CD4-positive, CD25-positive, alpha-beta regulatory T cell (primary cell): ENCODE data around the gene ACSF3. TPM values are rescaled to one million over a fixed set of nuclear protein-coding genes. Genes with fewer than 3 reads are reported as not detected.

Source experiments
- ATAC-seq, 2 donors: fragments of 150-1000 bp; cut with Tn5 transposase; one replicate each; pipeline ENCODE4 v1.10.0; 2021; ENCODE audit warnings: low read depth in 2 of 2, moderate number of reproducible peaks in 2 of 2, moderate library complexity in 1 of 2
- DNase-seq, 3 donors: peaks; one replicate each; pipeline versions ENCODE4 v3.0.0 to v3.0.0-alpha.2; 2012 to 2022; ENCODE audit warnings: mixed read lengths in 1 of 3
- H3K27ac ChIP-seq: one replicate; pipeline ENCODE4 v1.7.0; 2013; ENCODE audit warnings: mild to moderate bottlenecking, low read length; ENCODE audit not compliant: insufficient read depth, poor library complexity, severe bottlenecking
- H3K27me3 ChIP-seq: one replicate; pipeline ENCODE4 v1.7.0; 2013; ENCODE audit warnings: low read length; ENCODE audit not compliant: control insufficient read depth, insufficient read depth
- H3K36me3 ChIP-seq: one replicate; pipeline ENCODE4 v1.7.0; 2013; ENCODE audit warnings: mild to moderate bottlenecking, low read length, moderate library complexity; ENCODE audit not compliant: control insufficient read depth, insufficient read depth
- H3K4me1 ChIP-seq: 2 replicates; pipeline ENCODE4 v1.7.0; 2013; ENCODE audit warnings: mild to moderate bottlenecking, low read length; ENCODE audit not compliant: insufficient read depth, control insufficient read depth, poor library complexity, severe bottlenecking
- H3K4me3 ChIP-seq: one replicate; pipeline ENCODE4 v1.7.0; 2013; ENCODE audit warnings: low read depth, mild to moderate bottlenecking, low read length, moderate library complexity
- H3K9me3 ChIP-seq, 2 experiments: 1 replicate in 1 of 2; 2 replicates in 1 of 2; pipeline ENCODE4 v1.7.0; 2013; ENCODE audit warnings: low read length in 2 of 2, mild to moderate bottlenecking in 1 of 2, moderate library complexity in 1 of 2; ENCODE audit not compliant: control insufficient read depth in 2 of 2
- H3K27ac Mint-ChIP-seq, 3 donors: one replicate each; pipeline ENCODE4 v1.8.0; 2020 to 2022; ENCODE audit warnings: mild to moderate bottlenecking in 3 of 3, mixed read lengths in 3 of 3, moderate library complexity in 2 of 3
- H3K27me3 Mint-ChIP-seq: one replicate; pipeline ENCODE4 v1.8.0; 2022; ENCODE audit warnings: mild to moderate bottlenecking, mixed read lengths
- H3K36me3 Mint-ChIP-seq: one replicate; pipeline ENCODE4 v1.8.0; 2020; ENCODE audit warnings: mixed read lengths
- H3K4me1 Mint-ChIP-seq, 4 donors: one replicate each; pipeline ENCODE4 v1.8.0; 2020 to 2022; ENCODE audit warnings: mixed read lengths in 4 of 4, mild to moderate bottlenecking in 1 of 4
- H3K4me3 Mint-ChIP-seq, 4 donors: one replicate each; pipeline ENCODE4 v1.8.0; 2020 to 2022; ENCODE audit warnings: mild to moderate bottlenecking in 4 of 4, mixed read lengths in 4 of 4, moderate library complexity in 3 of 4
- H3K9me3 Mint-ChIP-seq, 7 donors: one replicate each; pipeline ENCODE4 v1.8.0; 2020 to 2022; ENCODE audit warnings: mixed read lengths in 7 of 7, mild to moderate bottlenecking in 3 of 7, moderate library complexity in 2 of 7
- polyA plus RNA-seq, 4 donors: library from polyadenylated mRNA; unstranded; fragments of 300-500 nt; fragmentation: Illumina TruSeq; gene quantifications; one replicate each; pipeline ENCODE4 v1.2.3, GENCODE V29; 2021
- total RNA-seq: library from RNA; stranded (reverse); gene quantifications from one replicate; pipeline ENCODE4 v1.2.3, GENCODE V29; 2022

Gene ACSF3
- total and polyA plus RNA-seq, 5 donors from 2014 or later: 24.1 to 56.3 (median 29.1) TPM

- Mint-ChIP-seq H3K9me3 (no peaks in the 10 kb centered on the region), H3K27ac (no peak overlapping the region), H3K36me3 (peaks cover 11% of the 10 kb centered on the region), H3K27me3 (no peaks in the 10 kb centered on the region), H3K4me1 (peaks cover 0 to 3% (median 0%) of the 10 kb centered on the region in 4 donors), H3K4me3 (no peak overlapping the region)
- Histone ChIP-seq H3K27me3 (no peaks in the 10 kb centered on the region), H3K4me1 (no peaks in the 10 kb centered on the region), H3K4me3 (no peak overlapping the region), H3K36me3 (peaks cover 23% of the 10 kb centered on the region), H3K27ac (no peak overlapping the region), H3K9me3 (no peaks in the 10 kb centered on the region)
- no peak for ATAC-seq
- no peak for DNase-seq
Observed at GRCh38 chr16:89139907-89140361, 46.3 kb downstream of the ACSF3 start.

- Histone ChIP-seq H3K9me3 (no peaks in the 10 kb centered on the region), H3K36me3 (peaks cover 21% of the 10 kb centered on the region), H3K4me3 (no peak overlapping the region), H3K27me3 (no peaks in the 10 kb centered on the region), H3K4me1 (no peaks in the 10 kb centered on the region), H3K27ac (no peak overlapping the region)
- H3K27me3 Mint-ChIP-seq: no peaks in the 10 kb centered on the region
- H3K4me1 Mint-ChIP-seq: peaks cover 0 to 2% (median 0%) of the 10 kb centered on the region in 4 donors
- H3K36me3 Mint-ChIP-seq: peaks cover 11% of the 10 kb centered on the region
- no peak for DNase-seq
- no peak overlapping the region for H3K4me3 Mint-ChIP-seq
- no peaks in the 10 kb centered on the region for H3K9me3 Mint-ChIP-seq
- ATAC-seq: no peak
- no peak overlapping the region for H3K27ac Mint-ChIP-seq
Observed at GRCh38 chr16:89140401-89140800, 46.7 kb downstream of the ACSF3 start.

- Mint-ChIP-seq H3K4me1 (no peaks in the 10 kb centered on the region), H3K9me3 (no peaks in the 10 kb centered on the region), H3K4me3 (no peak overlapping the region), H3K36me3 (peaks cover 8% of the 10 kb centered on the region), H3K27me3 (no peaks in the 10 kb centered on the region), H3K27ac (no peak overlapping the region)
- Histone ChIP-seq H3K27ac (no peak overlapping the region), H3K36me3 (peaks cover 22% of the 10 kb centered on the region), H3K9me3 (no peaks in the 10 kb centered on the region), H3K4me3 (no peak overlapping the region), H3K4me1 (no peaks in the 10 kb centered on the region), H3K27me3 (no peaks in the 10 kb centered on the region)
- DNase-seq (no peak), ATAC-seq (no peak)
Observed at GRCh38 chr16:89140981-89141883, 47.6 kb downstream of the ACSF3 start.

- no peaks in the 10 kb centered on the region for H3K27me3 Mint-ChIP-seq
- H3K27ac ChIP-seq: no peak overlapping the region
- no peak overlapping the region for H3K27ac Mint-ChIP-seq
- ATAC-seq: no peak
- no peaks in the 10 kb centered on the region for H3K9me3 Mint-ChIP-seq
- no peak for DNase-seq
- H3K27me3 ChIP-seq: no peaks in the 10 kb centered on the region
- no peak overlapping the region for H3K4me3 ChIP-seq
- no peaks in the 10 kb centered on the region for H3K4me1 ChIP-seq
- H3K4me1 Mint-ChIP-seq: peaks cover 0 to 3% (median 0%) of the 10 kb centered on the region in 4 donors
- peaks cover 8% of the 10 kb centered on the region for H3K36me3 Mint-ChIP-seq
- peaks cover 26% of the 10 kb centered on the region for H3K36me3 ChIP-seq
- no peaks in the 10 kb centered on the region for H3K9me3 ChIP-seq
- no peak overlapping the region for H3K4me3 Mint-ChIP-seq
Observed at GRCh38 chr16:89141884-89142267, 48.2 kb downstream of the ACSF3 start.

GRCh38 chr16:89142474-89143195 is 49.0 kb downstream of the ACSF3 start:
- Histone ChIP-seq H3K27me3 (no peaks in the 10 kb centered on the region), H3K27ac (no peak overlapping the region), H3K36me3 (peaks cover 24% of the 10 kb centered on the region), H3K4me3 (no peak overlapping the region), H3K9me3 (no peaks in the 10 kb centered on the region), H3K4me1 (no peaks in the 10 kb centered on the region)
- H3K9me3 Mint-ChIP-seq: no peaks in the 10 kb centered on the region
- no peak overlapping the region for H3K4me3 Mint-ChIP-seq
- no peak overlapping the region for H3K27ac Mint-ChIP-seq
- peaks cover 10% of the 10 kb centered on the region for H3K36me3 Mint-ChIP-seq
- no peak for ATAC-seq
- H3K27me3 Mint-ChIP-seq: no peaks in the 10 kb centered on the region
- H3K4me1 Mint-ChIP-seq: peaks cover 0 to 3% (median 0%) of the 10 kb centered on the region in 4 donors
- DNase-seq: no peak

- no peak for DNase-seq
- no peaks in the 10 kb centered on the region for H3K4me1 ChIP-seq
- Mint-ChIP-seq H3K9me3 (no peaks in the 10 kb centered on the region), H3K27me3 (no peaks in the 10 kb centered on the region), H3K36me3 (peaks cover 12% of the 10 kb centered on the region), H3K27ac (no peak overlapping the region), H3K4me1 (peaks cover 0 to 3% (median 0%) of the 10 kb centered on the region in 4 donors), H3K4me3 (no peak overlapping the region)
- no peak overlapping the region for H3K27ac ChIP-seq
- H3K4me3 ChIP-seq: no peak overlapping the region
- H3K36me3 ChIP-seq: peaks cover 22% of the 10 kb centered on the region
- no peaks in the 10 kb centered on the region for H3K27me3 ChIP-seq
- no peak for ATAC-seq
- H3K9me3 ChIP-seq: no peaks in the 10 kb centered on the region
Observed at GRCh38 chr16:89143201-89143741, 49.6 kb downstream of the ACSF3 start.

- ATAC-seq: no peak
- no peaks in the 10 kb centered on the region for H3K9me3 ChIP-seq
- Mint-ChIP-seq H3K4me3 (no peak overlapping the region), H3K27ac (peak overlapping the region in 1 of 3 donors; percentile 46), H3K9me3 (peaks cover 0 to 4% (median under 1%) of the 10 kb centered on the region in 7 donors), H3K4me1 (peaks cover under 1 to 3% (median 2%) of the 10 kb centered on the region in 4 donors), H3K36me3 (peaks cover 18% of the 10 kb centered on the region), H3K27me3 (no peaks in the 10 kb centered on the region)
- DNase-seq: no peak
- peaks cover 27% of the 10 kb centered on the region for H3K36me3 ChIP-seq
- no peaks in the 10 kb centered on the region for H3K4me1 ChIP-seq
- no peaks in the 10 kb centered on the region for H3K27me3 ChIP-seq
- no peak overlapping the region for H3K27ac ChIP-seq
- no peak overlapping the region for H3K4me3 ChIP-seq
Observed at GRCh38 chr16:89143911-89144675, 50.4 kb downstream of the ACSF3 start.
